Measurements from ENCODE around the gene SLC8A1. TPM values are rescaled to one million over a fixed set of nuclear protein-coding genes. Genes with fewer than 3 reads are reported as not detected.

The SLC8A1 gene
- total RNA-seq, 1 donor from 2014 or later, result 34.8 TPM

- no peak overlapping the region for H3K27ac Mint-ChIP-seq (ENCODE audit: unreplicated experiment)
- no peak for FAIRE-seq
- H3K27me3 Mint-ChIP-seq (ENCODE audit: low read depth, unreplicated experiment), result no peaks in the 10 kb centered on the region
- H4K20me1 ChIP-seq (ENCODE audit: insufficient read depth, low read length), result no peaks in the 10 kb centered on the region
- H3K9me3 ChIP-seq (ENCODE audit: insufficient read depth, low read depth, low read length), result no peaks in the 10 kb centered on the region
- no peak overlapping the region for H3K4me3 ChIP-seq (ENCODE audit: insufficient read depth, low read depth, low read length)
- H3K4me3 Mint-ChIP-seq (ENCODE audit: unreplicated experiment), result no peak overlapping the region
- DNase-seq (ENCODE audit: low read depth), result no peak
- H3K9me3 Mint-ChIP-seq (ENCODE audit: unreplicated experiment), result no peaks in the 10 kb centered on the region
- no peak overlapping the region for H2AFZ ChIP-seq (ENCODE audit: low read depth, low read length)
- H3K79me2 ChIP-seq (ENCODE audit: insufficient read depth, low read length), result no peaks in the 10 kb centered on the region
- H3K36me3 Mint-ChIP-seq (ENCODE audit: low read depth, unreplicated experiment), result no peaks in the 10 kb centered on the region
- no peak overlapping the region for H3K27ac ChIP-seq (ENCODE audit: low read depth, low read length)
- peaks cover 26% of the 10 kb centered on the region for H3K4me1 Mint-ChIP-seq (ENCODE audit: low read depth, unreplicated experiment)
- no peak overlapping the region for H3K4me2 ChIP-seq (ENCODE audit: low read length)
- no peak for TF ChIP-seq CTCF (IDR thresholded peaks at IDR 0.05; ENCODE audit: insufficient read depth, low read depth, low read length)
- no peak for TF ChIP-seq EZH2 (IDR thresholded peaks at IDR 0.05; ENCODE audit: insufficient read depth, low read length)
- no peaks in the 10 kb centered on the region for H3K4me1 ChIP-seq (ENCODE audit: insufficient read depth, low read length)
- no peaks in the 10 kb centered on the region for H3K27me3 ChIP-seq (ENCODE audit: insufficient read depth, low read length)
- H3K36me3 ChIP-seq (ENCODE audit: insufficient read depth, low read length), result no peaks in the 10 kb centered on the region
- no peak overlapping the region for H3K9ac ChIP-seq (ENCODE audit: low read length)
Measured at GRCh38 chr2:40299173-40299572, 152.7 kb downstream of the SLC8A1 start.

DNA sequence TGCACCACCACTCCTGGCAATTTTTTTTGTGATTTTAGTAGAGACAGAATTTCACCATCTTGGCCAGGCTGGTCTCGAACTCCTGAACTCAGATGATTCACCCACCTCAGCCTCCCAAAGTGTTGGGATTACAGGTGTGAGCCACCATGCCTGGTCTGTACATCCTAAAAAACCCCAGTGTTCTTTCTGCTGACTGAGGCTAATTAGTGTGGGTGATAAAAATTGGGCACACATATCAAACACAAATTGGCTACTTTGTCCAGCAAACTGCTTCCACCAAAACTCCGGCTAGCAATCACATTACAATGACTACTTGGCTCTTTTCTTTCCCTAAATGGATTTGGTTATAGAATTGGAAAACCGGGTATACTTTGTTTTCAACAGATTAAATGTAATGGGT, 153.9 kb downstream of the SLC8A1 start:
- Histone ChIP-seq H2AFZ (ENCODE audit: low read depth, low read length) (no peak overlapping the region), H3K4me2 (ENCODE audit: low read length) (no peak overlapping the region), H3K9ac (ENCODE audit: low read length) (no peak overlapping the region), H3K79me2 (ENCODE audit: insufficient read depth, low read length) (no peaks in the 10 kb centered on the region), H3K4me3 (ENCODE audit: insufficient read depth, low read depth, low read length) (no peak overlapping the region), H3K27me3 (ENCODE audit: insufficient read depth, low read length) (no peaks in the 10 kb centered on the region), H4K20me1 (ENCODE audit: insufficient read depth, low read length) (no peaks in the 10 kb centered on the region), H3K36me3 (ENCODE audit: insufficient read depth, low read length) (no peaks in the 10 kb centered on the region), H3K4me1 (ENCODE audit: insufficient read depth, low read length) (no peaks in the 10 kb centered on the region), H3K9me3 (ENCODE audit: insufficient read depth, low read depth, low read length) (no peaks in the 10 kb centered on the region), H3K27ac (ENCODE audit: low read depth, low read length) (no peak overlapping the region)
- peaks cover 19% of the 10 kb centered on the region for H3K4me1 Mint-ChIP-seq (ENCODE audit: low read depth, unreplicated experiment)
- no peak for DNase-seq (ENCODE audit: low read depth)
- H3K36me3 Mint-ChIP-seq (ENCODE audit: low read depth, unreplicated experiment), result no peaks in the 10 kb centered on the region
- FAIRE-seq, result no peak
- H3K27me3 Mint-ChIP-seq (ENCODE audit: low read depth, unreplicated experiment), result no peaks in the 10 kb centered on the region
- TF ChIP-seq CTCF (IDR thresholded peaks at IDR 0.05; ENCODE audit: insufficient read depth, low read depth, low read length) (no peak), EZH2 (IDR thresholded peaks at IDR 0.05; ENCODE audit: insufficient read depth, low read length) (no peak)
- no peak overlapping the region for H3K4me3 Mint-ChIP-seq (ENCODE audit: unreplicated experiment)
- H3K9me3 Mint-ChIP-seq (ENCODE audit: unreplicated experiment), result no peaks in the 10 kb centered on the region
- no peak overlapping the region for H3K27ac Mint-ChIP-seq (ENCODE audit: unreplicated experiment)

GRCh38 chr2:40292291-40292690, 159.6 kb downstream of the SLC8A1 start:
- Histone ChIP-seq H3K79me2 (ENCODE audit: insufficient read depth, low read length) (no peaks in the 10 kb centered on the region), H2AFZ (ENCODE audit: low read depth, low read length) (no peak overlapping the region), H3K27ac (ENCODE audit: low read depth, low read length) (no peak overlapping the region), H3K27me3 (ENCODE audit: insufficient read depth, low read length) (no peaks in the 10 kb centered on the region), H4K20me1 (ENCODE audit: insufficient read depth, low read length) (no peaks in the 10 kb centered on the region), H3K9me3 (ENCODE audit: insufficient read depth, low read depth, low read length) (no peaks in the 10 kb centered on the region), H3K4me3 (ENCODE audit: insufficient read depth, low read depth, low read length) (no peak overlapping the region), H3K9ac (ENCODE audit: low read length) (no peak overlapping the region), H3K36me3 (ENCODE audit: insufficient read depth, low read length) (no peaks in the 10 kb centered on the region), H3K4me2 (ENCODE audit: low read length) (no peak overlapping the region), H3K4me1 (ENCODE audit: insufficient read depth, low read length) (no peaks in the 10 kb centered on the region)
- FAIRE-seq (no peak), DNase-seq (ENCODE audit: low read depth) (no peak)
- Mint-ChIP-seq H3K27ac (ENCODE audit: unreplicated experiment) (no peak overlapping the region), H3K27me3 (ENCODE audit: low read depth, unreplicated experiment) (no peaks in the 10 kb centered on the region), H3K9me3 (ENCODE audit: unreplicated experiment) (no peaks in the 10 kb centered on the region), H3K4me3 (ENCODE audit: unreplicated experiment) (no peak overlapping the region), H3K36me3 (ENCODE audit: low read depth, unreplicated experiment) (no peaks in the 10 kb centered on the region), H3K4me1 (ENCODE audit: low read depth, unreplicated experiment) (peaks cover 9% of the 10 kb centered on the region)
- no peak for TF ChIP-seq CTCF (IDR thresholded peaks at IDR 0.05; ENCODE audit: insufficient read depth, low read depth, low read length)
- no peak for TF ChIP-seq EZH2 (IDR thresholded peaks at IDR 0.05; ENCODE audit: insufficient read depth, low read length)

Data from astrocyte (in vitro differentiated cells and primary cell).